GM12878 (cell line): Measurements from ENCODE around the gene FASTKD2. TPM values are rescaled to one million over a fixed set of nuclear protein-coding genes. Genes with fewer than 3 reads are reported as not detected.

ENCODE experiments used
- ATAC-seq: fragments of 200-7000 bp; cut with Tn5 transposase; 3 replicates; pipeline ENCODE4 v1.9.1; 2020; ENCODE audit warnings: mild to moderate bottlenecking, moderate library complexity
- BruUV-seq: library from RNA; stranded (reverse); fragments of 400-500 nt; replicated peaks from 2 replicates; lab custom pipeline; 2021; lab: Mats Ljungman, UMichigan
- CTCF ChIA-PET: fragments of 300-600 bp; sonication (Branson Sonifier 250); formaldehyde crosslinking; extraction: SDS; loops from one replicate; lab custom pipeline; 2021; ENCODE audit warnings: inconsistent platforms; lab: Yijun Ruan, JAX
- POLR2A ChIA-PET: fragments of 350-600 bp; formaldehyde crosslinking; extraction: SDS; loops from one replicate; lab custom pipeline; 2021; ENCODE audit warnings: inconsistent platforms; lab: Charles Lee
- RAD21 ChIA-PET: fragments of 300-600 bp; sonication (Branson Sonifier 250); formaldehyde crosslinking; loops from one replicate; lab custom pipeline; 2023; ENCODE audit warnings: antibody characterized with exemption; ENCODE audit not compliant: unreplicated experiment; lab: Charles Lee
- SMC1A ChIA-PET: fragments of 300-600 bp; sonication (Branson Sonifier 250); formaldehyde crosslinking; loops from one replicate; lab custom pipeline; 2023; ENCODE audit not compliant: unreplicated experiment, uncharacterized antibody; lab: Charles Lee
- DNase-seq: peaks from one replicate; pipeline ENCODE4 v3.0.0-alpha.2; 2011; ENCODE audit warnings: low read depth, low spot score
- FAIRE-seq: peaks from 3 replicates; lab custom pipeline; 2011; peaks lifted over from hg19 to GRCh38; lab: Jason Lieb, UNC
- H2AFZ ChIP-seq: 2 replicates; pipeline ENCODE4 v1.6.0; 2011; ENCODE audit warnings: low read depth, low read length, control low read depth; ENCODE audit not compliant: control insufficient read depth
- H3K27ac ChIP-seq: 2 replicates; pipeline ENCODE4 v1.5.1; 2011; ENCODE audit warnings: control low read depth; ENCODE audit not compliant: control insufficient read depth, insufficient read depth
- H3K27me3 ChIP-seq, 2 experiments: replicated peaks in 1 of 2; 2 replicates each; pipeline versions ENCODE4 v1.6.0 to v1.6.1; 2011; ENCODE audit warnings: low read length in 1 of 2; ENCODE audit not compliant: control insufficient read depth in 2 of 2, insufficient read depth in 2 of 2
- H3K36me3 ChIP-seq, 2 experiments: 2 replicates each; pipeline ENCODE4 v1.5.1; 2011; ENCODE audit warnings: low read length in 1 of 2; ENCODE audit not compliant: control insufficient read depth in 2 of 2, insufficient read depth in 2 of 2
- H3K4me1 ChIP-seq: 2 replicates; pipeline ENCODE4 v1.6.1; 2011; ENCODE audit warnings: mild to moderate bottlenecking, low read length, moderate library complexity, mixed read lengths; ENCODE audit not compliant: control insufficient read depth, insufficient read depth
- H3K4me2 ChIP-seq: 2 replicates; pipeline ENCODE4 v1.6.0; 2011; ENCODE audit warnings: control low read depth; ENCODE audit not compliant: control insufficient read depth, insufficient read depth
- H3K4me3 ChIP-seq: fragments of 200-600 bp; sonication (generic); 2 replicates; pipeline ENCODE4 v1.5.1; 2016
- H3K79me2 ChIP-seq: 2 replicates; pipeline ENCODE4 v1.6.0; 2011; ENCODE audit warnings: low read length; ENCODE audit not compliant: control insufficient read depth, insufficient read depth
- H3K9ac ChIP-seq: 2 replicates; pipeline ENCODE4 v1.8.0; 2011; ENCODE audit warnings: low read length, control low read depth, mixed read lengths; ENCODE audit not compliant: control insufficient read depth, insufficient read depth
- H3K9me3 ChIP-seq: replicated peaks from 3 replicates; pipeline ENCODE4 v1.5.1; 2011; ENCODE audit warnings: mild to moderate bottlenecking, low read length; ENCODE audit not compliant: control insufficient read depth, insufficient read depth
- H4K20me1 ChIP-seq: 2 replicates; pipeline ENCODE4 v1.6.0; 2011; ENCODE audit not compliant: control insufficient read depth, insufficient read depth
- BACH1 ChIP-seq: fragments of 450-650 bp; IDR thresholded peaks from 2 replicates; pipeline ENCODE4 v1.6.1; 2017; ENCODE audit warnings: mild to moderate bottlenecking, borderline replicate concordance
- BCL3 ChIP-seq: IDR thresholded peaks from 2 replicates; pipeline ENCODE4 v1.6.1; 2011; ENCODE audit warnings: borderline replicate concordance, low read depth, mild to moderate bottlenecking, moderate library complexity, low read length; ENCODE audit not compliant: insufficient read depth, poor library complexity, severe bottlenecking
- EP300 ChIP-seq, 2 experiments: fragments of 150-350 bp in 1 of 2; IDR thresholded peaks; 2 replicates each; pipeline ENCODE4 v1.6.1; 2011 to 2012; ENCODE audit warnings: low read depth in 2 of 2, low read length in 2 of 2, borderline replicate concordance in 1 of 2, improper control_type of control experiment in 1 of 2, inconsistent platforms in 1 of 2; ENCODE audit not compliant: control insufficient read depth in 1 of 2
- HCFC1 ChIP-seq: fragments of 150-350 bp; IDR thresholded peaks from 2 replicates; pipeline ENCODE4 v1.6.1; 2014; ENCODE audit warnings: low read length
- JUNB ChIP-seq: IDR thresholded peaks from 2 replicates; pipeline ENCODE4 v1.6.1; 2016; ENCODE audit warnings: antibody characterized with exemption, mild to moderate bottlenecking
- RELB ChIP-seq: fragments of 450-650 bp; IDR thresholded peaks from 2 replicates; pipeline ENCODE4 v1.6.1; 2017; ENCODE audit warnings: low read depth, mild to moderate bottlenecking, moderate library complexity
- SMAD1 ChIP-seq: fragments of 450-650 bp; IDR thresholded peaks from 2 replicates; pipeline ENCODE4 v1.6.1; 2018; ENCODE audit warnings: mild to moderate bottlenecking, low read depth; ENCODE audit not compliant: partially characterized antibody
- ZBED1 ChIP-seq: IDR thresholded peaks from 2 replicates; pipeline ENCODE4 v1.6.1; 2016; ENCODE audit warnings: borderline replicate concordance
- WGBS: methylation state at CpG from one replicate; pipeline ENCODE4 v1.1.6; 2016; ENCODE audit warnings: low lambda C conversion rate; ENCODE audit not compliant: insufficient replicate concordance, insufficient coverage; ENCODE audit errors: missing lambda C conversion rate; 5-methylcytosine and 5-hydroxymethylcytosine counted together
- in situ Hi-C: fragments of 300-500 bp; cut with MboI; formaldehyde crosslinking; loops from 9 replicates; pipeline ENCODE4 v1.14.3; 2018; ENCODE audit warnings: mixed read lengths
- intact Hi-C: fragments of 100-400 bp; cut with micrococcal nuclease; formaldehyde crosslinking; loops from one replicate; pipeline ENCODE4 v1.14.2; 2022; ENCODE audit not compliant: unreplicated experiment
- polyA plus RNA-seq, 11 experiments: library from polyadenylated mRNA; depleted of rRNA in 4 of 11; unstranded in 6 of 11; stranded (reverse) in 5 of 11; fragments of >200 nt; fragmentation: Nextera tagmentation in 4 of 11; fragmentation: Illumina TruSeq in 1 of 11; extraction: Ambion mirVana in 4 of 11; extraction: Trizol in 1 of 11; gene quantifications; 1 replicate in 1 of 11; 2 replicates in 10 of 11; pipeline versions ENCODE4 v1.2.1 to v1.2.3, GENCODE V29; 2011 to 2016; ENCODE audit warnings: inconsistent platforms in 2 of 11, missing spikeins in 2 of 11, low read depth in 1 of 11
- total RNA-seq, 4 experiments: library from RNA; depleted of rRNA in 3 of 4; stranded (reverse); fragments of >200 nt in 3 of 4; fragmentation: Illumina TruSeq in 1 of 4; extraction: Trizol in 1 of 4; gene quantifications; 2 replicates each; pipeline versions ENCODE4 v1.2.1 to v1.2.3, GENCODE V29; 2013 to 2021
- TF ChIP-seq, protein P1 (sequence below): IDR thresholded peaks from 2 replicates; pipeline ENCODE4 v1.6.1; 2012; ENCODE audit warnings: low read length, inconsistent platforms

The FASTKD2 gene
- total and polyA plus RNA-seq, 10 of the 15 experiments (the other 5 are each of a cell fraction or from before 2014, with no cell fraction given) = 32.1 to 115 (median 52.3) TPM

DNA sequence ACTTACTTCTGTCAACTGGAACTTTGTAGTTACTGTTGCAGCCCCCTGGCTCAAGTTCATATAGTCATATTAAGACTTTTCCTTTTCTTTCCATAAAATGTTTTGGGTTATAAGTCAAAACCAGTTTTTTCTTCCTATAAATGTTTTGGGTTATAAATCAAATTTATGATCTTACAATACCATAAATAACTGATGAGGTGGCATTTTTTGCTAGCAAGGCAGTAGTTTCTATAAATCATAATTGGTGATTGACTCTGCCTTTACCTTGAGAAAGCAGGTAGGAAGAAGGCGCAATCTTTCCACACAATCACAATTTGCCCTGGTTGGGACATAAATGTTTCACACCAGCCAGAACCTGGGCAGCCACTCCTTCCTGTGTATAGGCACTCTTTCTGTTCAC lies 42.1 kb upstream of the FASTKD2 start:
- Histone ChIP-seq H3K9ac (no peak overlapping the region), H3K9me3 (no peaks in the 10 kb centered on the region), H3K36me3 (no peaks in the 10 kb centered on the region), H3K27ac (no peak overlapping the region), H3K4me1 (peaks cover 7% of the 10 kb centered on the region), H3K79me2 (no peaks in the 10 kb centered on the region), H3K27me3 (no peaks in the 10 kb centered on the region), H2AFZ (no peak overlapping the region), H3K4me3 (no peak overlapping the region), H4K20me1 (no peaks in the 10 kb centered on the region), H3K4me2 (no peak overlapping the region)
- intact Hi-C loops = no loop called here
- POLR2A ChIA-PET = no interaction called here
- WGBS = 95% methylated on average over 1 of the region's 1 CpG
- no peak for DNase-seq
- FAIRE-seq = no peak
- RAD21 ChIA-PET = no interaction called here
- no peak for ATAC-seq
- in situ Hi-C loops = no loop called here
- TF ChIP-seq HCFC1 = no peak
- TF ChIP-seq JUNB = no peak
- TF ChIP-seq, protein P1, sequence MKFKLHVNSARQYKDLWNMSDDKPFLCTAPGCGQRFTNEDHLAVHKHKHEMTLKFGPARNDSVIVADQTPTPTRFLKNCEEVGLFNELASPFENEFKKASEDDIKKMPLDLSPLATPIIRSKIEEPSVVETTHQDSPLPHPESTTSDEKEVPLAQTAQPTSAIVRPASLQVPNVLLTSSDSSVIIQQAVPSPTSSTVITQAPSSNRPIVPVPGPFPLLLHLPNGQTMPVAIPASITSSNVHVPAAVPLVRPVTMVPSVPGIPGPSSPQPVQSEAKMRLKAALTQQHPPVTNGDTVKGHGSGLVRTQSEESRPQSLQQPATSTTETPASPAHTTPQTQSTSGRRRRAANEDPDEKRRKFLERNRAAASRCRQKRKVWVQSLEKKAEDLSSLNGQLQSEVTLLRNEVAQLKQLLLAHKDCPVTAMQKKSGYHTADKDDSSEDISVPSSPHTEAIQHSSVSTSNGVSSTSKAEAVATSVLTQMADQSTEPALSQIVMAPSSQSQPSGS = no peak
- no peak for TF ChIP-seq RELB
- TF ChIP-seq ZBED1 = no peak
- TF ChIP-seq BCL3 = no peak
- TF ChIP-seq SMAD1 = no peak
- TF ChIP-seq EP300 (IDR thresholded peaks at IDR 0.05; ENCODE audit: borderline replicate concordance in 1 of 2, control insufficient read depth in 1 of 2, low read depth in 2 of 2, low read length in 2 of 2) = no peak
- no peak for TF ChIP-seq BACH1
- CTCF ChIA-PET = no interaction called here
- BruUV-seq = no TSS peak
- SMC1A ChIA-PET = no interaction called here
